ENCODE data around the gene PPIL1.

Gene PPIL1

GRCh38 chr6:36874443-36875249, at the start of gene PPIL1:
Gene PPIL1 (minus strand): TSS chr6:36874803. CDS start chr6:36874772, 31 bp downstream.
- H3K27ac ChIP-seq (ENCODE audit: low read length), result peak within 1 kb of the TSS; percentile 91
- H3K9ac ChIP-seq (ENCODE audit: low read length in 2 of 2), result peak within 1 kb of the TSS; percentile 85 to 98
- H3K27me3 ChIP-seq (ENCODE audit: control insufficient read depth in 1 of 2, insufficient read depth in 2 of 2, low read length in 2 of 2), result no peaks in the 10 kb centered on the region
- peaks cover 7% of the 10 kb centered on the region for H3K4me1 ChIP-seq (ENCODE audit: control insufficient read depth, insufficient read depth, low read length)
- no peaks in the 10 kb centered on the region for H3K36me3 ChIP-seq (ENCODE audit: control insufficient read depth in 2 of 2, insufficient read depth in 2 of 2, low read length in 2 of 2)
- no peaks in the 10 kb centered on the region for H3K9me3 ChIP-seq (ENCODE audit: control insufficient read depth in 2 of 2, low read length in 2 of 2)
- peak within 1 kb of the TSS; percentile 95 to 99 for H3K4me3 ChIP-seq (ENCODE audit: low read length in 2 of 2)

- H3K27ac ChIP-seq (ENCODE audit: low read length), result no peak overlapping the region
- H3K36me3 ChIP-seq (ENCODE audit: control insufficient read depth in 2 of 2, insufficient read depth in 2 of 2, low read length in 2 of 2), result peaks cover 28 to 34% of the 10 kb centered on the region in 2 donors
- H3K9ac ChIP-seq (ENCODE audit: low read length in 2 of 2), result no peak overlapping the region
- H3K4me1 ChIP-seq (ENCODE audit: control insufficient read depth, insufficient read depth, low read length), result peaks cover 21% of the 10 kb centered on the region
- no peak overlapping the region for H3K4me3 ChIP-seq (ENCODE audit: low read length in 2 of 2)
- no peaks in the 10 kb centered on the region for H3K9me3 ChIP-seq (ENCODE audit: control insufficient read depth in 2 of 2, low read length in 2 of 2)
- no peaks in the 10 kb centered on the region for H3K27me3 ChIP-seq (ENCODE audit: control insufficient read depth in 1 of 2, insufficient read depth in 2 of 2, low read length in 2 of 2)
Observed at GRCh38 chr6:36924131-36924530, 49.5 kb upstream of the PPIL1 start.

GRCh38 chr6:36920546-36920945, 45.9 kb upstream of the PPIL1 start:
- H3K27ac ChIP-seq (ENCODE audit: low read length), result no peak overlapping the region
- no peaks in the 10 kb centered on the region for H3K27me3 ChIP-seq (ENCODE audit: control insufficient read depth in 1 of 2, insufficient read depth in 2 of 2, low read length in 2 of 2)
- H3K9me3 ChIP-seq (ENCODE audit: control insufficient read depth in 2 of 2, low read length in 2 of 2), result no peaks in the 10 kb centered on the region
- peaks cover 23% of the 10 kb centered on the region for H3K4me1 ChIP-seq (ENCODE audit: control insufficient read depth, insufficient read depth, low read length)
- H3K9ac ChIP-seq (ENCODE audit: low read length in 2 of 2), result no peak overlapping the region
- H3K4me3 ChIP-seq (ENCODE audit: low read length in 2 of 2), result no peak overlapping the region
- H3K36me3 ChIP-seq (ENCODE audit: control insufficient read depth in 2 of 2, insufficient read depth in 2 of 2, low read length in 2 of 2), result peaks cover 44 to 51% of the 10 kb centered on the region in 2 donors

- Histone ChIP-seq H3K27ac (ENCODE audit: low read length) (peak overlapping the region; percentile 6), H3K36me3 (ENCODE audit: control insufficient read depth in 2 of 2, insufficient read depth in 2 of 2, low read length in 2 of 2) (peaks cover 46 to 54% of the 10 kb centered on the region in 2 donors), H3K4me3 (ENCODE audit: low read length in 2 of 2) (no peak overlapping the region), H3K9ac (ENCODE audit: low read length in 2 of 2) (no peak overlapping the region), H3K9me3 (ENCODE audit: control insufficient read depth in 2 of 2, low read length in 2 of 2) (no peaks in the 10 kb centered on the region), H3K4me1 (ENCODE audit: control insufficient read depth, insufficient read depth, low read length) (peaks cover 23% of the 10 kb centered on the region), H3K27me3 (ENCODE audit: control insufficient read depth in 1 of 2, insufficient read depth in 2 of 2, low read length in 2 of 2) (no peaks in the 10 kb centered on the region)
Observed at GRCh38 chr6:36920049-36920448, 45.4 kb upstream of the PPIL1 start.

GRCh38 chr6:36917541-36918193, 43.1 kb upstream of the PPIL1 start:
- no peaks in the 10 kb centered on the region for H3K27me3 ChIP-seq (ENCODE audit: control insufficient read depth in 1 of 2, insufficient read depth in 2 of 2, low read length in 2 of 2)
- H3K9ac ChIP-seq (ENCODE audit: low read length in 2 of 2), result no peak overlapping the region
- no peaks in the 10 kb centered on the region for H3K9me3 ChIP-seq (ENCODE audit: control insufficient read depth in 2 of 2, low read length in 2 of 2)
- H3K4me1 ChIP-seq (ENCODE audit: control insufficient read depth, insufficient read depth, low read length), result peaks cover 23% of the 10 kb centered on the region
- H3K4me3 ChIP-seq (ENCODE audit: low read length in 2 of 2), result no peak overlapping the region
- H3K27ac ChIP-seq (ENCODE audit: low read length), result peak overlapping the region; percentile 60
- H3K36me3 ChIP-seq (ENCODE audit: control insufficient read depth in 2 of 2, insufficient read depth in 2 of 2, low read length in 2 of 2), result peaks cover 44 to 49% of the 10 kb centered on the region in 2 donors

- peaks cover 23% of the 10 kb centered on the region for H3K4me1 ChIP-seq (ENCODE audit: control insufficient read depth, insufficient read depth, low read length)
- H3K27me3 ChIP-seq (ENCODE audit: control insufficient read depth in 1 of 2, insufficient read depth in 2 of 2, low read length in 2 of 2), result no peaks in the 10 kb centered on the region
- H3K27ac ChIP-seq (ENCODE audit: low read length), result peak overlapping the region; percentile 0
- no peak overlapping the region for H3K9ac ChIP-seq (ENCODE audit: low read length in 2 of 2)
- no peak overlapping the region for H3K4me3 ChIP-seq (ENCODE audit: low read length in 2 of 2)
- peaks cover 49 to 56% of the 10 kb centered on the region in 2 donors for H3K36me3 ChIP-seq (ENCODE audit: control insufficient read depth in 2 of 2, insufficient read depth in 2 of 2, low read length in 2 of 2)
- H3K9me3 ChIP-seq (ENCODE audit: control insufficient read depth in 2 of 2, low read length in 2 of 2), result no peaks in the 10 kb centered on the region
Observed at GRCh38 chr6:36916126-36916525, 41.5 kb upstream of the PPIL1 start.

GRCh38 chr6:36915599-36915998, 41.0 kb upstream of the PPIL1 start:
- H3K27me3 ChIP-seq (ENCODE audit: control insufficient read depth in 1 of 2, insufficient read depth in 2 of 2, low read length in 2 of 2), result no peaks in the 10 kb centered on the region
- no peak overlapping the region for H3K9ac ChIP-seq (ENCODE audit: low read length in 2 of 2)
- H3K9me3 ChIP-seq (ENCODE audit: control insufficient read depth in 2 of 2, low read length in 2 of 2), result no peaks in the 10 kb centered on the region
- H3K36me3 ChIP-seq (ENCODE audit: control insufficient read depth in 2 of 2, insufficient read depth in 2 of 2, low read length in 2 of 2), result peaks cover 46 to 55% of the 10 kb centered on the region in 2 donors
- no peak overlapping the region for H3K4me3 ChIP-seq (ENCODE audit: low read length in 2 of 2)
- H3K27ac ChIP-seq (ENCODE audit: low read length), result no peak overlapping the region
- H3K4me1 ChIP-seq (ENCODE audit: control insufficient read depth, insufficient read depth, low read length), result peaks cover 23% of the 10 kb centered on the region

GRCh38 chr6:36914227-36914794, 39.7 kb upstream of the PPIL1 start:
- Histone ChIP-seq H3K9ac (ENCODE audit: low read length in 2 of 2) (no peak overlapping the region), H3K36me3 (ENCODE audit: control insufficient read depth in 2 of 2, insufficient read depth in 2 of 2, low read length in 2 of 2) (peaks cover 38 to 47% of the 10 kb centered on the region in 2 donors), H3K27me3 (ENCODE audit: control insufficient read depth in 1 of 2, insufficient read depth in 2 of 2, low read length in 2 of 2) (no peaks in the 10 kb centered on the region), H3K27ac (ENCODE audit: low read length) (no peak overlapping the region), H3K4me3 (ENCODE audit: low read length in 2 of 2) (no peak overlapping the region), H3K9me3 (ENCODE audit: control insufficient read depth in 2 of 2, low read length in 2 of 2) (no peaks in the 10 kb centered on the region), H3K4me1 (ENCODE audit: control insufficient read depth, insufficient read depth, low read length) (peaks cover 17% of the 10 kb centered on the region)

- H3K4me1 ChIP-seq (ENCODE audit: control insufficient read depth, insufficient read depth, low read length), result peaks cover 14% of the 10 kb centered on the region
- no peak overlapping the region for H3K9ac ChIP-seq (ENCODE audit: low read length in 2 of 2)
- no peak overlapping the region for H3K27ac ChIP-seq (ENCODE audit: low read length)
- H3K36me3 ChIP-seq (ENCODE audit: control insufficient read depth in 2 of 2, insufficient read depth in 2 of 2, low read length in 2 of 2), result peaks cover 32 to 45% of the 10 kb centered on the region in 2 donors
- H3K9me3 ChIP-seq (ENCODE audit: control insufficient read depth in 2 of 2, low read length in 2 of 2), result no peaks in the 10 kb centered on the region
- H3K27me3 ChIP-seq (ENCODE audit: control insufficient read depth in 1 of 2, insufficient read depth in 2 of 2, low read length in 2 of 2), result no peaks in the 10 kb centered on the region
- no peak overlapping the region for H3K4me3 ChIP-seq (ENCODE audit: low read length in 2 of 2)
Observed at GRCh38 chr6:36913082-36913481, 38.5 kb upstream of the PPIL1 start.

GRCh38 chr6:36912586-36912985, 38.0 kb upstream of the PPIL1 start:
- H3K4me1 ChIP-seq (ENCODE audit: control insufficient read depth, insufficient read depth, low read length), result peaks cover 11% of the 10 kb centered on the region
- H3K9me3 ChIP-seq (ENCODE audit: control insufficient read depth in 2 of 2, low read length in 2 of 2), result no peaks in the 10 kb centered on the region
- H3K27ac ChIP-seq (ENCODE audit: low read length), result no peak overlapping the region

More at GRCh38 chr6:36912586-36912985, 38.0 kb upstream of the PPIL1 start:
- Histone ChIP-seq H3K4me3 (ENCODE audit: low read length in 2 of 2) (no peak overlapping the region), H3K27me3 (ENCODE audit: control insufficient read depth in 1 of 2, insufficient read depth in 2 of 2, low read length in 2 of 2) (no peaks in the 10 kb centered on the region), H3K9ac (ENCODE audit: low read length in 2 of 2) (no peak overlapping the region), H3K36me3 (ENCODE audit: control insufficient read depth in 2 of 2, insufficient read depth in 2 of 2, low read length in 2 of 2) (peaks cover 32 to 40% of the 10 kb centered on the region in 2 donors)
